GM19023 (cell line): Measurements from ENCODE around the gene SPATA31D3.
A peak's percentile ranks its signal among the peaks of the same experiment; 100 is the strongest.
"Not testable (repeated sequence)": the region's sequence is repeated elsewhere in the genome, so short reads cannot be mapped to it uniquely, and the experiment has no call there.

Source experiments
- ATAC-seq: cut with Tn5 transposase; IDR thresholded peaks from one replicate; pipeline ENCODE4 v1.9.1; 2021; ENCODE audit warnings: mild to moderate bottlenecking, moderate library complexity; ENCODE audit not compliant: unreplicated experiment

Gene SPATA31D3

DNA sequence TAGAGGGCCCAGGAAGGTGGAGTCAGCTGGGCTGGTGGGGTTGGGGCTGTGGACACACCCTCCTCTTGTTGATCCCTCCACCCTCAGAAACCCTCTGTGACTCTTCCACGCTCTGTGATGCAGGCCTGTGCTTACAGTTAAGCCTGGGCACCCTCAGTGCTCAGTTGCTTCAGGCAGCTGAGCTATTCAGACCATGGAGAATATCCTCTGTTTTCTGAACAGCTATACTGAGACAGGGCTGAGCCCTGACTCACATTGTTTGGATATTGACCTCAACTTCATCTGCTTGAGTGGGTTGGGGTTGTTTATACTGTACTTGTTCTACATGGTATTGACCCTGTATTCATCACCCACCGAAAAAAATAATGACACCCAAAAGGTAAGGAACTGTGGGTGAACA lies at the start of gene SPATA31D3:
TSS of gene SPATA31D3 (plus strand) at position 108 of the 400 bp plus-strand sequence. CDS start at position 194, 86 bp downstream.
- not testable (repeated sequence) for ATAC-seq

GRCh38 chr9:81893929-81894328 lies 49.4 kb upstream of the SPATA31D3 start:
- ATAC-seq = no peak

DNA sequence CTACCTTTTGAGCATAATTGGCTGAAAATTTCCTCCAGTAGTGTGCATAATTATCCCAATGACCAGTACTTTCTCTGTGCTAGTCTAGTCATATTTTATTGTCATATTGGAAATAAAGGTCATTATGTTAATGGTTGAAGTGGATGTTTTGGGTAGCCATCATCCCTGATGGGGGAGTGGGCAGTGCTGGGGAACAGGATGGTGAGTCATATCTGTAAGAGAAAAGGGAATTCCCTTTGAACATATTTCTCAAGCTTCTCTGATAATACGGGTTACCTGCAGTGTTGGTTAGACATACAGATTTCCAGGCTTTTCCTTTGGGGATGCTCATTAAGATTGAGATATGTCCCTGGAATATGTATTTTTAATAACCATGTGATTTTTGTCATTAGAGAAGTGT lies 48.4 kb upstream of the SPATA31D3 start:
- no peak for ATAC-seq

- ATAC-seq = no peak
Observed at GRCh38 chr9:81896070-81896469, 47.2 kb upstream of the SPATA31D3 start.

DNA sequence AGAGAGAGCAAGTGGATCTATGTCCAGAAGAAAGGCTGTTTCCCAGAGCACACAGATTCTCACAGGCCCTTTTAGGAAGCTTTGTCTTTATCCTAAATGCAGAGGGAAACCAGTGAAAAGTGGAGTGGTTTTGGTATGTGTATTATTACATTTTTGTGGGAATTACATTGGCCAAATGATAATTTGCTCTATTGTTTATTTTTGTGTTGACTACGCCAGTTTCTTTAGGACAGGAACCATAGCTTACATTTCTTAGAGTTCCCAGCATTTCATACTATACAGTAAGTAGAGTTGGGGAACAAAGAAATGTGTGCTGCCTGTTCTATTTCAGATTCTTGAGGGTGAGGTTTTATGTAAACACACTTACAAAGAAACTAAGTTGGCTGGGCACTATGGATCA lies 44.4 kb upstream of the SPATA31D3 start:
- no peak for ATAC-seq

DNA sequence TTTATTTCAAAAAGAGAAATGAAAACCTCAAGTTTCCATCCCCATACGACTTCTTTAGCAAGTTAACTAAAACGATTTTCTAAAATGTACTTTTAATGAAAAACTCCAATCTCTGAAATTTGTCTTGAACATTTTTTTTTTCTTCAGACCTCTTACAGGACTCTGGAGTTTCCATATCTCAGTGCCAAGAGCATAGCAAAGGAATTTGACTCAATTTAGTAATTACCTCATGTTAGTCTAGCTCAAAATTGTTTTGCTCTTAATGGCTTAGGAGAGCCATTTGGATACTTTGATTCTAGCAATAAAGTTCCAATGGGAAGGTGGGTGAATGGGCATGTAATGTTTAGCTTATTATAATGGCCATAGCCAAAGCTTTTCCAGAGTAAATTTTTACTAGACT lies 41.1 kb upstream of the SPATA31D3 start:
- no peak for ATAC-seq

DNA sequence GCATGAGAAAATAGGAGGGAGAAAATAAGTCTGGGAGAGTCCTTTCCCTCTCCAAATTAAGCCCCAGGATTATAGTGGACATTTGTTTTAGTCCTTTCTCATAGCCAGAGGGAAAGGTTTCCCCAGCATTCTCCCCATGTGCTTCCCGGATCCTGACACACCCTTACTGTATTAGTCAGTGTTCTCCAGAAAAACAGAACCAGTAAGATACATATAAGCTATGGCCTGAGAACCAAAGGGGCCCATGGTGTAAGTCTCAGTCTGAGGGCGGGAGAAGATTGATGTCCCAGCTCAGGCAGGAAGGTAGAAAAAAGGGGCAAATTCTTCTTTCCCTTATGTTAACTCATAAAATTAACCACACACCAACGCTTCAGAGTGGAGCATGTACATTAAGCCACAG lies 40.7 kb upstream of the SPATA31D3 start:
- ATAC-seq = no peak

GRCh38 chr9:81906671-81907070 lies 36.6 kb upstream of the SPATA31D3 start:
- no peak for ATAC-seq

GRCh38 chr9:81912135-81912534 lies 31.2 kb upstream of the SPATA31D3 start:
- ATAC-seq = no peak

DNA sequence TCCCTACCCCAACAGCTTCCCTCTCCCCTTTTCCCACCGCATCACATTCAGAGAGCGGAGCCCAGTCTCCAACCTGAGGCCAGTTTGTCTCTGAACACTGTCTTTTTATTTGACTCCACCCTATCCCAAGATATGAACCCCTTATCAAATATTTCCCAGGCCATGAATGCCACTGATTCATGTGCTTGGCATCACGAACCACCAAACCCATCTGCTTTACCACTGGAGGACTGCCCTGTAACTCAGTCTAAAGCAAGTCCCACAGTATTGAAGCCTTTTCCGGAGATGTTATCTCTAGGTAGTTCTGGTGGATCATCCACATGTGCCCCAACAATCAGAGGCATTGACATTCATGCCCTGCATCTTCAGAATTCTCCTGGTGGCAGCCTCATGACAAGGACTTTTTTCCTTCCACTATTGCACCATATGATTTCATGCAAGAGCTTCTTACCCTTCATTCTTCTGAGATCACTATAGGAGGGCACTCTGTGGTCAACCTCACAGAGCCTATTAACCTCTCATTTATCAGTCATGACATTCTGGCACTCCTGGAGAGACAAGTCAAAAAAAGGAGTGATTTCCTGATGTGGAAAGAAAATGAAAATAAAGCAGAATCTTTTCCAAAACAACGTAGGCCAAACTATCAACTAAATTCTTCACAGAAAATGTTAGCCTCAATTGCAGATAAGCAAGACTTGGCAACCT lies 27.3 kb upstream of the SPATA31D3 start:
- no peak for ATAC-seq

- ATAC-seq = not testable (repeated sequence)
Observed at GRCh38 chr9:81918507-81918906, 24.8 kb upstream of the SPATA31D3 start.

DNA sequence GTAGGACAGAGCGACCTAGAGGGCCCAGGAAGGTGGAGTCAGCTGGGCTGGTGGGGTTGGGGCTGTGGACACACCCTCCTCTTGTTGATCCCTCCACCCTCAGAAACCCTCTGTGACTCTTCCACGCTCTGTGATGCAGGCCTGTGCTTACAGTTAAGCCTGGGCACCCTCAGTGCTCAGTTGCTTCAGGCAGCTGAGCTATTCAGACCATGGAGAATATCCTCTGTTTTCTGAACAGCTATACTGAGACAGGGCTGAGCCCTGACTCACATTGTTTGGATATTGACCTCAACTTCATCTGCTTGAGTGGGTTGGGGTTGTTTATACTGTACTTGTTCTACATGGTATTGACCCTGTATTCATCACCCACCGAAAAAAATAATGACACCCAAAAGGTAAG lies 15.0 kb upstream of the SPATA31D3 start, which contains the start of gene SPATA31D4:
TSS of gene SPATA31D4 (plus strand) at position 124 of the 400 bp plus-strand sequence. CDS start at position 210, 86 bp downstream.
- not testable (repeated sequence) for ATAC-seq

DNA sequence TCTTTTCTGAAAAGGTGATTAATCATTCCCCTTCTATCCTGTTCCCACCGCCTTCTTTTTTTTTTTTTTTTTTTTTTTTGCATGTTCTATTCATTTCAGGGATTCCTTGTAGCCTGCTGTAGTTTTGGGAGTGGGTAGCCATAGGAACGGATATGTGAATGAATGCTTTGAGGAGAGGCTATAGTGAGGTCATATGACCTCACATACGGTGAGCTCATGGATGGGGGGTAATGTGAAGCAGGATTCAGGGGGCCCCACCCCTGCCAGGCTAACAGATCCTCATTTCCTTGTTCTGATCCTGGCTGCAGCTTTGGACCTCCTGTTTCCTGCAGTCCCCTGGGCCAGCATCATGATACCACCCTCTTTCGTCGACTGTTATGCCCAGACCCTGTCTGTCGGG lies 13.2 kb upstream of the SPATA31D3 start:
- not testable (repeated sequence) for ATAC-seq

- not testable (repeated sequence) for ATAC-seq
Observed at GRCh38 chr9:81933547-81933946, 9.8 kb upstream of the SPATA31D3 start.

DNA sequence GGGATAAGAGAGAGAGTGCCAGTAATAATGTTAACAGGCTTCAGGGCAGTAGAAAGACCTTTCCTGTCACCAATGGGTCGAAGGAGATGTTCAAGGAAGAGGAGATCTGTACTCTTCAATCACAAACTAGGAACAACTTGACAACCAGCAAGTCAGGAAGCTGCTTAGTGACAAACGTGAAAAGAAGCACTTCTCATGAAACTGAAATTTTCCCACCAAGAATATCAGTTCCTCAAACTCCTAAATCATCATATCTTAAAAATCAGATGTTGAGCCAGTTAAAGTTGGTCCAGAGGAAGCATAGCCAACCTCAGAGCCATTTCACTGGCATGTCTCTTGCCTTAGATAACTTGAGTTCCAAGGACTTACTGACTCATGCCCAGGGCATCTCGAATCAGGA lies 5.3 kb downstream of the SPATA31D3 start:
- ATAC-seq = not testable (repeated sequence)

DNA sequence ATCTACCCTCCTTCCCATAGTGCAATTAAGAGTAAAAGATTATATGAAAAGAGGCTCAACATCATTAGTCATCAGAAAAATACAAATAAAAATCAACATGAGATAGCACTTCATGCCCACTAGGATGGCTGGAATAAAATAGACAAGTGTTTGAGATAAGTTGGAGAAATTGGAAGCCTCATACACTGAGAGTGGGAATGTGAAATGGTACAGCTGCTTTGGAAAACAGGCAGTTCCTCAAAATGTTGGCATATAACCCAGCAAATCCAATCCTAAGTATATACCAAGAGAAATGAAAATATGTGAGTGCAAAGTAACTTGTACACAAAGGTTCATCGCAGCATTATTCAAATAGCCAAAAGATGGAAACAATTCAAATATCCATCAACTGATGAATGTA lies 9.8 kb downstream of the SPATA31D3 start:
- ATAC-seq = no peak

- ATAC-seq = no peak
Observed at GRCh38 chr9:81955625-81956024, 12.3 kb downstream of the SPATA31D3 start.

DNA sequence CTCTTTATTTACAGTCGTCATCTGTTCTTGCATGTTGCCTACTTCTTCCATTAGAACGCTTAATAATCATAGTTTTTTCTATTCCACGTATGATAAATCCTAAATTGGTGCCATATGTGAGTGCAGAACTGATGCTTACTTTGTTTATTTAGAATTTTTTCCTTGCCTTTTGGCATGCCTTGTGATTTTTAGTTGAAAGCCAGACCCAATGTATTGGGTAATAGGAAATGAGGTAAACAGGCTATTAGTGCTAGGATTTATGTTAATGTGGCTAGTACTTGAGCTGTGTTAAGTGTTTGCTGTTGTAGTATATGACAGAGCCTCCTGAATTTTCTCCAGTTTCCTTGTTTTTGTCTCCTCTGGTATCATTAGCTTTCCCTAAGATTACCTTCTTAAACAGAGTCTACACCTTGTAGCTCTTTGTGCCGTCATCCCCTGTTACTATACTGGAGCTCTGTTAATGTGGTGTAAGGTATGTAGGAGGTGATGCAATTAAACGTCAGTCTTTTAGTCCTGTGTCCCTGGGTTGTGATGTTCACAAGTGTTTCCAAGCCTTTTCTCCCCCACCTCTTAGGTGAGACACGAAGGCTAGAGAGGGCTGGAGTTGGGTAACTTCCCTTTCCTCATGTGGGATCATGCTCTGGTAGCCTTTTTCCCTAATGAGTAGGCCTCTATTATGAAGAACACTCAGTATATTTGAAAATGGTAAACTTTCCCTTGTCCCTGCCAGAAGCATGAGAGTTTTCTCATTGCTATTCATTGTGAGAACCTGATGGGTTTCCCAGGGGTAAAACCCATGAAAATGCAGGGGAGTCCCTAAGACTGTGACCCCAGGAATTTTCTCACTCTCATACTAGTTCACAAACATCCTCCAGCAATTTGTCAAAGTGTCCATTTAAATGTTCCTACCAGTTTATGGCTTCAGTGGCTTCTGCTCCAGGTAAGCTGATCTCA lies 21.2 kb downstream of the SPATA31D3 start:
- peak; percentile 45 for ATAC-seq

- no peak for ATAC-seq
Observed at GRCh38 chr9:81968026-81968425, 24.7 kb downstream of the SPATA31D3 start.

- ATAC-seq = no peak
Observed at GRCh38 chr9:81969971-81970370, 26.7 kb downstream of the SPATA31D3 start.

DNA sequence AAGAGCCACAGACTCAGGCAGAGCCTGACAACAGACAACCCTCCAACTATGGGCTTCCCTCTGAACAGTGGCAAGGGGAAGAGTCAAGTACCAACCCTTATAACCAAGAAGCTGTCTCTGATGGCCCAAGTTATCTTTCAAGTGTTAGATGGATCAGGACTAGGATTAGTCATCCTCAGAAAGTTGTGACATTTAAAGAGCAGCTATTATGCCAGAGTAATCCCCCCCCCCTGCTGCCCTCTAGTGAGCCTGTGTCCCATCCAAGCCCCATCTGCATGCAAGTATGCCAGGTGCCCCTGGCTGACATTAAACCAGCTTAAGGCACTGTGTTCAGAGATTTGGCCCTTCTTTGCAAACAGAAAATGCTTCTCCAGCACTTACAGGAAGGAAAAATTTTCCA lies 28.4 kb downstream of the SPATA31D3 start:
- no peak for ATAC-seq

DNA sequence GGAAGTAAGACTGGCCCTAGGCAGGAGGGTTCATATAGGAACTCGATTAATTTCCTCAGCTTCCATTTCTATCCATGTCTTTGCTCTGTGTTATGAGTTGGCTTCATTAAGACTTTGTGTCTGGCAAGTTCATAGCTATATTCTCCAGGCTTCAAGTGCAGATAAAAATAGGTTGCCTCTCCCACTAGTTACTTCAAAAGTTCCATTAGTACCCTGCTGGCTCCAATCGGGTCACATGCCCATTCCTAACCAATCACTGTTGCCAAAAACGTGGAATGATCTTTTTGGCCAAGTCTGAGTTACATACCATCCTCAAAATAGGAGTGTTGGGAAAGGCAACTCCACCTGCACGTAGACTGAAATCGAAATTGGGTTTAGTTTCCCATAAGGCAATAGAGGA lies 31.5 kb downstream of the SPATA31D3 start:
- ATAC-seq = no peak
